Dedifferentiated amniotic fluid mesenchymal stem cell (primary cell): ENCODE data around the gene TXLNG.
A peak's percentile ranks its signal among the peaks of the same experiment; 100 is the strongest.

Experiments used
- DNase-seq: peaks from one replicate; pipeline ENCODE4 v3.0.0-alpha.2; 2016; ENCODE audit errors: extremely low spot score

The TXLNG gene

GRCh38 chrX:16874458-16875095 lies 88.3 kb downstream of the TXLNG start:
- DNase-seq, result no peak

- no peak for DNase-seq
These were observed 90.4 kb downstream of the TXLNG start for GRCh38 chrX:16876696-16877095.

DNA sequence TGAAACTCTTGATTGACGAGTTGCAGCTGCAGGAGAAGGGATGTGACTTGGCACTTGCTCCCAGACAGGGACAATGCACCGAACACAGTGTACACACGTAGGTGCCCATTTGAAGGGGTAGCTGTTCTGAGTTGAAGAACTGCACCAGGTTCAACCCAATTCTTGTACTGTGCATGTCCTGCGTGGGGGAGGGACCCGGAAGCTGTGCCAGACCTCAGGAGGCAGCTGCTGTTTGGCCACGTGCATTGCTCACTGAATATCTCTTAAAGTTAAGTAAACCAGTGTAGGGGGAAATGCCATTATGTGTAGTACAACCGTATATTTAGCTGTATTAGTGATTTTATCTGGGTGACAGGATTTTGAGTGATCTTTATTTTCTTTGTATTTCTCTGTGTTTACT lies 95.9 kb downstream of the TXLNG start:
- DNase-seq, result no peak

DNA sequence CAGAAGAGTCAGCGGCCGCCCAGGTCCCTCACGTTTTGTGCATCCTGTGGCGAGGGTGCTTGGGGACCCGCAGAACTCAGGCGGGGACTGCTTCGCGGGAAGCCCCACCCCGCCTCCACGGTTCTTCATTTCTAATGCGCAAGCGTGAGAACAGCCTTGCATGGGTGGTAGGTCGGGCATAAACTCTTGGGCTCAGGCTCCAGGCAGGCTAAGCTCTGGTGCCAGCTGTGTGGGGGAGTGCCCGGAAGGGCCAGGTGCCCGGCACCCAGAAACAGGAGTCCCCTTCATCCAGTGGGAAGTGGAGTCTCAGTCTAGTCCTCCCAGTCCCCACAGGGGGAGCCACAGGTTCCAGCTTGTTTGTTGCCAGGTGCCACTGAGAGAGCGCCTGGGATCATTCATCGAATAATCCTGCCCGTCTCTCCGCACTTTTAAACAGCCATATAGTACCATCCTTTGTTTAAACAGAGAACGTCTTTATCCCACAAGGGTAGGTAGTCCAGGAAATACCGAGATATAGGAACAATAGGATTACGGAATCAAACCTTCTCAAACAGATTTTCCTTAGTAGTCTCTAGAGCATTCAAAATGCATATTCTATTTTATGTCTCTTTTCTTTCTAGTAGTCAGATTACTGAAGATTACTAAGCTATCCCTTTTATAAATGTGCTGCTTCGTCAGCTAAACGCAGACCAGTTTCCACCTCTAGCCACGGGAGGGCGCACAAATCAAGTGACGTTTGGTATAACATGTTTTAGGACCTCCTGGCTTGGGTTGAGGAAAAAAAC lies 96.6 kb downstream of the TXLNG start:
- peak; percentile 62 for DNase-seq

GRCh38 chrX:16883487-16883804 lies 97.2 kb downstream of the TXLNG start:
- DNase-seq, result no peak

DNA sequence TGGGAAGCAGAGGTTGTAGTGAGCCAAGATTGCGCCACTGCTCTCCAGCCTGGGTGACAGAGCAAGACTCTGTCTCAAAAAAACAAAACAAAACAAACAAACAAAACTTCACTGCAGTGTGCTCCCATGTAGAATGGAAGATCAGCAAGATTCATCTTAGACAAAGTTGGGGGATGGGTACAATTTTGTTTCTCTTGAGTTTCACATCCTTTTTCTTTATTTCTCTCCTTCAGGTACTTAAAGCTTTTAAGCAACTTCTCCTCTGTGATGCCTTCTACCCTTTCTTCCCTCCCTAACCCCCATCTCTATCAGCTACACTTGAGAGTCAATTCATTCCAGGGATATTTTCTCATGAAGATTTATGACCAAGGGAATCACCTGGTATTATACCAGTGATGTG lies 99.4 kb downstream of the TXLNG start:
- DNase-seq, result no peak

- DNase-seq, result peak; percentile 79
These were observed 106.5 kb downstream of the TXLNG start for GRCh38 chrX:16892504-16893362.
